ENCODE measurements around the gene PATJ.
"Not testable (repeated sequence)": the region's sequence is repeated elsewhere in the genome, so short reads cannot be mapped to it uniquely, and the experiment has no call there.

Gene PATJ

GRCh38 chr1:62170380-62170779 lies 428.1 kb downstream of the PATJ start:
- H3K4me1 Mint-ChIP-seq (ENCODE audit: low read depth); H3K27ac Mint-ChIP-seq; intact Hi-C loops (cut with micrococcal nuclease); H3K36me3 Mint-ChIP-seq (ENCODE audit: low read depth); H3K4me3 Mint-ChIP-seq; H3K27me3 Mint-ChIP-seq; H3K9me3 Mint-ChIP-seq: not testable (repeated sequence)

- H3K27ac Mint-ChIP-seq, result no peak overlapping the region
- intact Hi-C loops (cut with micrococcal nuclease), result loop anchor here (1.0 kb wide), 1 partner anchor 232 kb away; no protein-coding TSS in a partner anchor
- H3K27me3 Mint-ChIP-seq, result peaks cover 2% of the 10 kb centered on the region
- H3K36me3 Mint-ChIP-seq (ENCODE audit: low read depth), result no peaks in the 10 kb centered on the region
- no peak overlapping the region for H3K4me3 Mint-ChIP-seq
- H3K9me3 Mint-ChIP-seq, result no peaks in the 10 kb centered on the region
- H3K4me1 Mint-ChIP-seq (ENCODE audit: low read depth), result no peaks in the 10 kb centered on the region
Measured at GRCh38 chr1:62175568-62176179, 433.4 kb downstream of the PATJ start.

- Mint-ChIP-seq H3K27ac (no peak overlapping the region), H3K36me3 (ENCODE audit: low read depth) (no peaks in the 10 kb centered on the region), H3K27me3 (no peaks in the 10 kb centered on the region), H3K4me1 (ENCODE audit: low read depth) (no peaks in the 10 kb centered on the region), H3K9me3 (no peaks in the 10 kb centered on the region), H3K4me3 (no peak overlapping the region)
- intact Hi-C loops (cut with micrococcal nuclease), result no loop called here
Measured at GRCh38 chr1:62176597-62177312, 434.5 kb downstream of the PATJ start.

GRCh38 chr1:62177621-62178020 lies 435.3 kb downstream of the PATJ start:
- Mint-ChIP-seq H3K4me1 (ENCODE audit: low read depth) (no peaks in the 10 kb centered on the region), H3K36me3 (ENCODE audit: low read depth) (no peaks in the 10 kb centered on the region), H3K9me3 (no peaks in the 10 kb centered on the region), H3K4me3 (no peak overlapping the region), H3K27me3 (no peaks in the 10 kb centered on the region), H3K27ac (no peak overlapping the region)
- intact Hi-C loops (cut with micrococcal nuclease), result no loop called here

- Mint-ChIP-seq H3K4me1 (ENCODE audit: low read depth) (no peaks in the 10 kb centered on the region), H3K9me3 (no peaks in the 10 kb centered on the region), H3K36me3 (ENCODE audit: low read depth) (no peaks in the 10 kb centered on the region), H3K27me3 (no peaks in the 10 kb centered on the region), H3K4me3 (no peak overlapping the region), H3K27ac (no peak overlapping the region)
- intact Hi-C loops (cut with micrococcal nuclease), result no loop called here
Measured at GRCh38 chr1:62178372-62178771, 436.1 kb downstream of the PATJ start.

GRCh38 chr1:62180054-62180453 lies 437.8 kb downstream of the PATJ start:
- intact Hi-C loops (cut with micrococcal nuclease); H3K27ac Mint-ChIP-seq: not testable (repeated sequence)

GRCh38 chr1:62180639-62181038 lies 438.4 kb downstream of the PATJ start:
- Mint-ChIP-seq H3K4me3 (no peak overlapping the region), H3K9me3 (no peaks in the 10 kb centered on the region), H3K27ac (no peak overlapping the region), H3K36me3 (ENCODE audit: low read depth) (no peaks in the 10 kb centered on the region), H3K4me1 (ENCODE audit: low read depth) (no peaks in the 10 kb centered on the region), H3K27me3 (no peaks in the 10 kb centered on the region)
- intact Hi-C loops (cut with micrococcal nuclease), result no loop called here

More at GRCh38 chr1:62180054-62180453, 437.8 kb downstream of the PATJ start:
- H3K4me1 Mint-ChIP-seq (ENCODE audit: low read depth); H3K9me3 Mint-ChIP-seq; H3K36me3 Mint-ChIP-seq (ENCODE audit: low read depth); H3K4me3 Mint-ChIP-seq; H3K27me3 Mint-ChIP-seq: not testable (repeated sequence)

GRCh38 chr1:62181532-62181931 lies 439.3 kb downstream of the PATJ start:
- no peaks in the 10 kb centered on the region for H3K4me1 Mint-ChIP-seq (ENCODE audit: low read depth)
- no peaks in the 10 kb centered on the region for H3K36me3 Mint-ChIP-seq (ENCODE audit: low read depth)
- H3K27ac Mint-ChIP-seq, result no peak overlapping the region
- H3K4me3 Mint-ChIP-seq, result no peak overlapping the region
- H3K9me3 Mint-ChIP-seq, result no peaks in the 10 kb centered on the region
- intact Hi-C loops (cut with micrococcal nuclease), result no loop called here
- H3K27me3 Mint-ChIP-seq, result no peaks in the 10 kb centered on the region

GRCh38 chr1:62182157-62182556 lies 439.9 kb downstream of the PATJ start:
- H3K27ac Mint-ChIP-seq; H3K4me3 Mint-ChIP-seq; H3K36me3 Mint-ChIP-seq (ENCODE audit: low read depth); intact Hi-C loops (cut with micrococcal nuclease); H3K4me1 Mint-ChIP-seq (ENCODE audit: low read depth); H3K9me3 Mint-ChIP-seq; H3K27me3 Mint-ChIP-seq: not testable (repeated sequence)

- intact Hi-C loops (cut with micrococcal nuclease); H3K27me3 Mint-ChIP-seq; H3K9me3 Mint-ChIP-seq; H3K4me1 Mint-ChIP-seq (ENCODE audit: low read depth); H3K36me3 Mint-ChIP-seq (ENCODE audit: low read depth); H3K4me3 Mint-ChIP-seq; H3K27ac Mint-ChIP-seq: not testable (repeated sequence)
Measured at GRCh38 chr1:62183164-62184020, 441.1 kb downstream of the PATJ start.

- Mint-ChIP-seq H3K27ac (no peak overlapping the region), H3K36me3 (ENCODE audit: low read depth) (no peaks in the 10 kb centered on the region), H3K4me3 (no peak overlapping the region), H3K4me1 (ENCODE audit: low read depth) (no peaks in the 10 kb centered on the region), H3K27me3 (no peaks in the 10 kb centered on the region), H3K9me3 (no peaks in the 10 kb centered on the region)
- intact Hi-C loops (cut with micrococcal nuclease), result no loop called here
Measured at GRCh38 chr1:62184336-62184735, 442.1 kb downstream of the PATJ start.

GRCh38 chr1:62185233-62185632 lies 443.0 kb downstream of the PATJ start:
- H3K9me3 Mint-ChIP-seq; intact Hi-C loops (cut with micrococcal nuclease); H3K36me3 Mint-ChIP-seq (ENCODE audit: low read depth); H3K4me3 Mint-ChIP-seq; H3K4me1 Mint-ChIP-seq (ENCODE audit: low read depth); H3K27ac Mint-ChIP-seq; H3K27me3 Mint-ChIP-seq: not testable (repeated sequence)

GRCh38 chr1:62185677-62186076 lies 443.4 kb downstream of the PATJ start:
- H3K9me3 Mint-ChIP-seq, result no peaks in the 10 kb centered on the region
- H3K27me3 Mint-ChIP-seq, result no peaks in the 10 kb centered on the region
- H3K4me3 Mint-ChIP-seq, result no peak overlapping the region
- no peaks in the 10 kb centered on the region for H3K4me1 Mint-ChIP-seq (ENCODE audit: low read depth)
- H3K36me3 Mint-ChIP-seq (ENCODE audit: low read depth), result no peaks in the 10 kb centered on the region
- intact Hi-C loops (cut with micrococcal nuclease), result no loop called here
- H3K27ac Mint-ChIP-seq, result no peak overlapping the region

GRCh38 chr1:62187548-62187947 lies 445.3 kb downstream of the PATJ start:
- no peaks in the 10 kb centered on the region for H3K27me3 Mint-ChIP-seq
- no peaks in the 10 kb centered on the region for H3K4me1 Mint-ChIP-seq (ENCODE audit: low read depth)
- no peak overlapping the region for H3K4me3 Mint-ChIP-seq
- H3K36me3 Mint-ChIP-seq (ENCODE audit: low read depth), result no peaks in the 10 kb centered on the region
- intact Hi-C loops (cut with micrococcal nuclease), result no loop called here
- H3K27ac Mint-ChIP-seq, result no peak overlapping the region
- no peaks in the 10 kb centered on the region for H3K9me3 Mint-ChIP-seq
